Placental pericyte (primary cell): ENCODE measurements around the gene LHCGR. TPM values are rescaled to one million over a fixed set of nuclear protein-coding genes. Genes with fewer than 3 reads are reported as not detected.

ENCODE experiments used
- small RNA-seq: library from RNA; depleted of rRNA; stranded (forward); fragments of <200 nt; gene quantifications from one replicate; pipeline ENCODE3, GENCODE V24; 2012; ENCODE audit warnings: low replicate concordance
- total RNA-seq: library from RNA; depleted of rRNA; stranded (reverse); fragments of >200 nt; gene quantifications from 2 replicates; pipeline ENCODE4 v1.2.3, GENCODE V29; 2012

LHCGR gene
- not detected in 2 replicates for total RNA-seq

GRCh38 chr2:48755473-48755872 is at the start of gene LHCGR:
Gene LHCGR (minus strand): TSS chr2:48755724. CDS start chr2:48755671, 53 bp downstream.

Small RNAs within 50 kb of the gene (small RNA-seq; reads per million reads assigned to genes)
- not detected for gene ELOBP3

Other genes with a start within 250 kb of the LHCGR start
- 8.4 and 20.1 TPM in 2 replicates for gene STON1, start 225.6 kb downstream of the LHCGR start, total RNA-seq
- gene GTF2A1L, start 137.9 kb downstream of the LHCGR start, total RNA-seq = 0.43 and 0.66 TPM in 2 replicates